Subcutaneous adipose tissue (tissue), 4 donors: ENCODE results near the gene JMJD4. TPM values are rescaled to one million over a fixed set of nuclear protein-coding genes. Genes with fewer than 3 reads are reported as not detected.

Source experiments
- total RNA-seq, 4 donors: library from RNA; depleted of rRNA; stranded (reverse); fragments of >200 nt; gene quantifications; one replicate each; pipeline ENCODE4 v1.1.0, GENCODE V29; 2016
- TF ChIP-seq, protein P1 (sequence below): fragments of 450-650 bp; IDR thresholded peaks from one replicate; pipeline ENCODE4 v1.5.1; 2016; ENCODE audit warnings: low read depth, mild to moderate bottlenecking, control low read depth, antibody characterized with exemption, moderate library complexity

The JMJD4 gene
- total RNA-seq, 4 donors from 2014 or later: 11.5 to 22.0 (median 12.4) TPM

DNA sequence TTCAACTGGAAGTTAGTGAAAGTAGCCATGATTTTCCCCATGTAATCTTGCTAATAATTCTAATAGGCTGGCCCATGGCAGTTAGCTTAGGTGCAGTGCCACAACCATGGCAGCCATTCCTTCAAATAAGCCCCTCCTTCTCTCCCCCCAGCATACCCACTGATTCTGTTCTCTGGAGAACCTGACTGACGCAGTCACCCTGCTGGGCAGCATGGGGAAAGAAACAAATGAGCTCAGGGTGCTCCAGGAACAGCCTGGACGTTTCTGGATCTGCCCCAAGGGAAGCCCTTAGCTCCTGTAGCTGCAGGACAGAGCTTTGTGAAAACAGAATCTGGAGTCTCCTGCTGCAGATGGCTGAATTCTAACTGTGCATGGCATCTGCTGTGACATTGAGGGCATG, 22.7 kb upstream of the JMJD4 start:
- TF ChIP-seq, protein P1, sequence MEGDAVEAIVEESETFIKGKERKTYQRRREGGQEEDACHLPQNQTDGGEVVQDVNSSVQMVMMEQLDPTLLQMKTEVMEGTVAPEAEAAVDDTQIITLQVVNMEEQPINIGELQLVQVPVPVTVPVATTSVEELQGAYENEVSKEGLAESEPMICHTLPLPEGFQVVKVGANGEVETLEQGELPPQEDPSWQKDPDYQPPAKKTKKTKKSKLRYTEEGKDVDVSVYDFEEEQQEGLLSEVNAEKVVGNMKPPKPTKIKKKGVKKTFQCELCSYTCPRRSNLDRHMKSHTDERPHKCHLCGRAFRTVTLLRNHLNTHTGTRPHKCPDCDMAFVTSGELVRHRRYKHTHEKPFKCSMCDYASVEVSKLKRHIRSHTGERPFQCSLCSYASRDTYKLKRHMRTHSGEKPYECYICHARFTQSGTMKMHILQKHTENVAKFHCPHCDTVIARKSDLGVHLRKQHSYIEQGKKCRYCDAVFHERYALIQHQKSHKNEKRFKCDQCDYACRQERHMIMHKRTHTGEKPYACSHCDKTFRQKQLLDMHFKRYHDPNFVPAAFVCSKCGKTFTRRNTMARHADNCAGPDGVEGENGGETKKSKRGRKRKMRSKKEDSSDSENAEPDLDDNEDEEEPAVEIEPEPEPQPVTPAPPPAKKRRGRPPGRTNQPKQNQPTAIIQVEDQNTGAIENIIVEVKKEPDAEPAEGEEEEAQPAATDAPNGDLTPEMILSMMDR: no peak

DNA sequence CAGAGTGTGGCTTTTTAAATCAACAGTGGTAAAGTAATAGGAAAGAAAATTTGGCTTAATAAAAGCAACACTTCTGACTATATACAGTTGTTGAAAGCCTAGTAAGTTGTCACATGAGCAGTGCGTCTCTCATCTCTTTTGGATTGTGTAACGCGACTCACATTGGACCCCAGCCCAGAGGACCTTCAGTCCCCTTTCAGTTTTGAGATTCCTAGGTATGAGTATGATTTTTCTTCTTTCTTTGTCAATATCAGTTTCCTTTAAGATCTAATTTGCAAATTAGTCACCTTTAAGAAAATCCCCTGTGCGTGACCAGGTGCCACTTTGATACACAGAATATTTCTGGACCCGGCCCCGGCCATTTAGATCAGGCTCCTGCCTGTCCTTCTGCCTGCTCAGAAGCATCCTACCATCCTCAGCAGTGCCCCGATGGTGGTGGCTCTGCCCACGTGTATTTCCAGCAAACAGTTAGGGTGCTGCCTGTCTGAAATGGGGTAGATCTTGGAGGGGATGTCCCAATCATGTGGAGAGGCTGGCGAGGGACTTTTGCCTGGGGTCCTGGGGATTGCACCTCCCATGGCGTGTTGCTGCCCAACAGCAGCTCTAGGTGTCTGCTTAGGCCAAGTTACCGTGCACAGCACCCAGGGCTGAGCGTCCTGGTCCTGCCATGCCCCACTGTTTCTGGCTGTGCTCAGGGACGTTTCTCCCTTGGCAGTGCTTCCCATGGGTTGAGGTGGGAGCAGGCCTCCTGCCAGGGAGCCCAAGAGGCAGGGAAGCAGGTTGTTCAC, 21.3 kb upstream of the JMJD4 start:
- TF ChIP-seq, protein P1: no peak

DNA sequence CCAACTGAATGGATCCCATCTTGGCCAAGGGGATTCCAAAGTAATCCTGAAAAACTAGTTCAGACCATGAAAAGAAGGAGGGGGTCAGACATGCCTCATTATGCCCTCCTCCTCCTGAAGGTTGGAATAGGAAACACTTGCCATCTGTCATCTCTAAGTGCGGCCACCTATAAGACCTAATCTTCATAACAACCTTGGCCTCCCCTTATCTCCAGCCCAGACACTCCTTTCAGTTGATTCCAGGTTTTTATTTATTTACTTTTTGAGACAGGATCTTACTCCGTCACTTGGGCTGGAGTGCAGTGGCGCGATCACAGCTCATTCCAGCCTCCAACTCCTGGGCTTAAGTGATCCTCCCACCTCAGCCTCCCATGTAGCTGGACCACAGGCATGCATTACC, 19.9 kb upstream of the JMJD4 start:
- TF ChIP-seq, protein P1: no peak

DNA sequence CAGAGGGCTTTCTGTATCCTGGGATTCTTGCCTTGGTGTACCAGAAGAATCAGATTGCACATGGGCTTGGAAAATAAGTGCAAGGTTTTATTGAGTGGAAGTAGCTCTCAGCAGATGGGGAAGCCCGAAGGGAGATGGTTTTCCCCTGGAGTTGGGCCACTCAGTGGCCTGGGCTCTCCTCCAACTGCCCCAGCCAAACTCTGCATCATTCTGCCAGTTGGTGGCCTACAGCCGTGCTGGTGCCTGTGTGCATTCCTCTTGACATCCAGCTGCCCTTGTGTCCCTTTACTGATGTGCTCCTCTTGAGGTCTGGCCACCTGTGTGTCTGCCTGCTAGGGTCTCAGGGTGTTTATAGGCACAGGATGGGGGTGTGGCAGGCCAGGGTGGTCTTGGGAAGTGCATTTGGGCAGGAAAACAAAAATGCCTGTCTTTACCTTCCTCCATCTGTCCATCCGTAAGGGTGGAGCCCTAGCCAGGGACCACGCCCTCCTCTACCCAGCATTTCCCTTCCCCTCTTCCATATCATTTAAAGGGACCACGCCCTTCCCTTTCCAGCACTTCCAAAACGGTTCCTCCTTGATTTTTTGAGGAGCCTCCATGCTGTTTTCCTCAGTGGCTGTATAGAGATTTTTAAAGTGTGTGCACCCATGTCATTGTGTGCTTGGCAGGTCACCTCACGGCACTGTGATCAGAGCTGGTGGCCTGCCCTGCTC, 19.1 kb upstream of the JMJD4 start:
- TF ChIP-seq, protein P1: no peak

DNA sequence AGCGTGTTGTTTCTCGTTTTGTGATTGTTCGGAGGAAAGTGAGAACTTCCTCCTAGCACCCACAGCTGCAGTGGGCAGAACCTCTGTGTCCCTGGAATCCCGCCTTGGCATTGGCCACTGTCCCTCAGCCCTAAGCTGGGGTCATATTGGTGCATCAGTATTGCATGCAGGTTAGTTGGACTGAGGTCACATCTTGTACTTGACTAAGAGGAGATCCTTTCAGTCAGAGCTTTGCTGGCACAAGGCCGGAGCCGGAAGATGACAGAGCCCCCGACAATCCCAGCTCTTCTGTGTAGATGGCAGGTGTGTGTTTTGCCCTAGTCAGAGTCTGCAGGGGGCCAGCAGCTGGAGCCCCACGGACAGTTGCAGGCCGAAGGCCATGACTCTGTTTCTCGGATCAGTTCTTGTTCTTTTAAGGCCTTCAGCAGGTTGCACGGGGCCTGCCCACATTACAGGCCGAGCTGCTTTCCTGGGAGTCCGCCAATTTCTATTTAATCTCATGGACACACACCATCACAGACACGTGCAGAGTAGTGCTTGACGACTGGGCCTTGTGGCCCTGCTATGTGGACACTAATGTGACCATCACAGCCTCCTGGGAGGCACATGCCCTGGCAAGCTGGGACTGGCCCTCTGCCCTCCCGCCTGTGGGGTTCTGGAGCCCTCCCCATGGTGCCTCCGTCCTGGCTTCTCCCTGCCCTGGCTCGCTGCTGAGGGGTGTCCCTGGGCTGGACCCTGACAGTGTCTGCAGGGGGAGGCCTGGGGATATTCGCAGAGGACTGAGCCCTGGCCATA, 15.0 kb upstream of the JMJD4 start:
- TF ChIP-seq, protein P1: no peak

DNA sequence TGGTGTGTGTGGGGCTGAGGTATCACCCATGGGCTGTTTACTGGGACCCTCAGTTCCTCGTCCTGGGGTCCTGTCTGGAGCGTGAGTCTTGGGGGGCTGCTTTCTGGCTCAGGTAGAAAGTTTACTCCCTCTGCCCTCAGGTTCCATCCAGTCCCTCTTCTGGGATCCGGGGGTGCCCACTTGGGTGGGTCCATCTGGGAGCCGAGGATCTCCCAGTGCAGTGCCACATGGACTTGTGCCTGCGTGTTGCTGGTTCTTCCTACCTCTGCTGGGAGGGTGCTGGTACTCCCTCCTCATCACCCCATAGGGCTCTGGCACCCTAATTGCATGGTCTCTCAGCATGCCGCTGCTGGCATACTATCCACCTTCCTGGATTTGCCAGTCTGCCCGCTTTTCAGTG, 14.1 kb upstream of the JMJD4 start:
- TF ChIP-seq, protein P1: no peak
